C4-2B (cell line): Measurements from ENCODE around the gene SHMT2.

ENCODE experiments used
- H3K27ac ChIP-seq: fragments of 450-650 bp; 2 replicates; pipeline ENCODE4 v1.5.1; 2017
- CTCF ChIP-seq: fragments of 450-650 bp; conservative IDR thresholded peaks from 2 replicates; pipeline ENCODE4 v1.5.1; 2017; ENCODE audit warnings: mild to moderate bottlenecking
- ZFX ChIP-seq: fragments of 450-650 bp; IDR thresholded peaks from 2 replicates; pipeline ENCODE4 v1.6.1; 2017

Gene SHMT2

GRCh38 chr12:57203791-57204190 lies 25.7 kb upstream of the SHMT2 start:
- no peak overlapping the region for H3K27ac ChIP-seq
- no peak for TF ChIP-seq ZFX
- no peak for TF ChIP-seq CTCF

- TF ChIP-seq CTCF (no peak), ZFX (no peak)
- no peak overlapping the region for H3K27ac ChIP-seq
These were observed 25.1 kb upstream of the SHMT2 start for GRCh38 chr12:57204454-57204853.

GRCh38 chr12:57205186-57205585 lies 24.3 kb upstream of the SHMT2 start:
- H3K27ac ChIP-seq, result no peak overlapping the region
- no peak for TF ChIP-seq CTCF
- TF ChIP-seq ZFX, result no peak

- TF ChIP-seq ZFX (no peak), CTCF (no peak)
These were observed 23.6 kb upstream of the SHMT2 start for GRCh38 chr12:57205931-57206330.

GRCh38 chr12:57207731-57208630 lies 21.5 kb upstream of the SHMT2 start:
- TF ChIP-seq ZFX, result no peak
- no peak for TF ChIP-seq CTCF
- no peak overlapping the region for H3K27ac ChIP-seq

More at GRCh38 chr12:57205931-57206330, 23.6 kb upstream of the SHMT2 start:
- no peak overlapping the region for H3K27ac ChIP-seq

- H3K27ac ChIP-seq, result no peak overlapping the region
These were observed 20.8 kb upstream of the SHMT2 start for GRCh38 chr12:57208631-57209282.

More at GRCh38 chr12:57208631-57209282, 20.8 kb upstream of the SHMT2 start:
- no peak for TF ChIP-seq ZFX
- no peak for TF ChIP-seq CTCF
